HepG2 (cell line): ENCODE data around the gene APBA1. TPM values are rescaled to one million over a fixed set of nuclear protein-coding genes. Genes with fewer than 3 reads are reported as not detected.
A peak's percentile ranks its signal among the peaks of the same experiment; 100 is the strongest.

Source experiments
- ATAC-seq: fragments of 200-7000 bp; cut with Tn5 transposase; 3 replicates; pipeline ENCODE4 v1.9.1; 2020; ENCODE audit warnings: mild to moderate bottlenecking, moderate library complexity
- BruUV-seq: library from RNA; stranded (reverse); fragments of 400-500 nt; replicated peaks from 2 replicates; lab custom pipeline; 2021; lab: Mats Ljungman, UMichigan
- CTCF ChIA-PET: fragments of 300-600 bp; formaldehyde crosslinking; extraction: SDS; loops from one replicate; lab custom pipeline; 2021; ENCODE audit warnings: low total read pairs, inconsistent platforms, low intra/inter-chr PET ratio; lab: Yijun Ruan, JAX
- POLR2A ChIA-PET: fragments of 350-600 bp; sonication (Branson Sonifier 250); formaldehyde crosslinking; loops from one replicate; lab custom pipeline; 2020; ENCODE audit warnings: antibody characterized with exemption, inconsistent platforms; lab: Yijun Ruan, JAX
- DNase-seq: peaks from one replicate; pipeline ENCODE4 v3.0.0-alpha.2; 2015; ENCODE audit warnings: low spot score
- FAIRE-seq: peaks from 3 replicates; lab custom pipeline; 2011; peaks lifted over from hg19 to GRCh38; lab: Jason Lieb, UNC
- H2AFZ ChIP-seq: one replicate; pipeline ENCODE4 v1.6.1; 2011; ENCODE audit warnings: low read length, inconsistent platforms
- H3K27ac ChIP-seq: fragments of 300-600 bp; 3 replicates; pipeline ENCODE4 v1.8.0; 2011; ENCODE audit warnings: mixed run types, mild to moderate bottlenecking, mixed read lengths, low read length, inconsistent platforms; ENCODE audit not compliant: insufficient read depth; ENCODE audit errors: extremely low read length
- H3K27me3 ChIP-seq, 2 experiments: fragments of 200-600 bp in 1 of 2; 2 replicates in 1 of 2; 3 replicates in 1 of 2; pipeline versions ENCODE4 v1.6.0 to v1.8.0; 2011; ENCODE audit warnings: low read length in 2 of 2, mild to moderate bottlenecking in 2 of 2, moderate library complexity in 2 of 2, inconsistent platforms in 1 of 2; ENCODE audit not compliant: insufficient read depth in 2 of 2, control insufficient read depth in 1 of 2
- H3K36me3 ChIP-seq, 2 experiments: fragments of 200-600 bp in 1 of 2; replicated peaks in 1 of 2; 2 replicates in 1 of 2; 3 replicates in 1 of 2; pipeline versions ENCODE4 v1.5.1 to v1.8.0; 2011; ENCODE audit warnings: low read length in 2 of 2, inconsistent platforms in 1 of 2; ENCODE audit not compliant: insufficient read depth in 2 of 2, control insufficient read depth in 1 of 2
- H3K4me1 ChIP-seq: 2 replicates; pipeline ENCODE4 v1.5.1; 2012; ENCODE audit warnings: low read length, inconsistent platforms; ENCODE audit not compliant: insufficient read depth
- H3K4me2 ChIP-seq: 2 replicates; pipeline ENCODE4 v1.6.0; 2011; ENCODE audit warnings: low read depth, low read length, inconsistent platforms
- H3K4me3 ChIP-seq, 3 experiments: fragments of 200-600 bp in 1 of 3; sonication (generic), shearing (Covaris generic) in 1 of 3; replicated peaks in 1 of 3; 2 replicates each; pipeline ENCODE4 v1.5.1; 2011 to 2016; ENCODE audit warnings: low read length in 3 of 3, inconsistent platforms in 2 of 3, low read depth in 2 of 3, mild to moderate bottlenecking in 2 of 3, control low read depth in 1 of 3, mixed read lengths in 1 of 3; ENCODE audit not compliant: insufficient read depth in 1 of 3
- H3K79me2 ChIP-seq: one replicate; pipeline ENCODE4 v1.6.1; 2011; ENCODE audit warnings: low read length, inconsistent platforms; ENCODE audit not compliant: insufficient read depth
- H3K9ac ChIP-seq: 2 replicates; pipeline ENCODE4 v1.6.0; 2011; ENCODE audit warnings: mild to moderate bottlenecking, low read depth, low read length, inconsistent platforms; ENCODE audit not compliant: insufficient read depth
- H3K9me3 ChIP-seq: 2 replicates; pipeline ENCODE4 v1.5.1; 2012; ENCODE audit warnings: mild to moderate bottlenecking, low read length
- H4K20me1 ChIP-seq: 2 replicates; pipeline ENCODE4 v1.6.0; 2011; ENCODE audit warnings: inconsistent platforms, mild to moderate bottlenecking, low read length, moderate library complexity; ENCODE audit not compliant: insufficient read depth
- CREM ChIP-seq, 2 experiments: sonication (generic) in 1 of 2; formaldehyde crosslinking in 1 of 2; IDR thresholded peaks; 2 replicates each; pipeline versions ENCODE4 v1.4.0 to v1.6.1; 2016 to 2020; ENCODE audit warnings: antibody characterized with exemption in 1 of 2, mild to moderate bottlenecking in 1 of 2, missing genetic modification reagents in 1 of 2
- HHEX ChIP-seq: IDR thresholded peaks from 2 replicates; pipeline ENCODE4 v1.6.1; 2016; ENCODE audit warnings: control low read depth
- HOXA7 ChIP-seq: sonication (generic); formaldehyde crosslinking; IDR thresholded peaks from 2 replicates; pipeline ENCODE4 v1.8.1; 2022; ENCODE audit warnings: mild to moderate bottlenecking, missing genetic modification reagents, moderate library complexity
- MAFK ChIP-seq, 2 experiments: IDR thresholded peaks in 1 of 2; conservative IDR thresholded peaks in 1 of 2; 2 replicates each; pipeline ENCODE4 v1.6.1; 2011; ENCODE audit warnings: improper control_type of control experiment in 2 of 2, low read length in 2 of 2
- RFXAP ChIP-seq: sonication (generic); formaldehyde crosslinking; IDR thresholded peaks from 2 replicates; pipeline ENCODE4 v1.4.0; 2020; ENCODE audit warnings: missing genetic modification reagents, borderline replicate concordance
- ZBTB20 ChIP-seq: sonication (generic); formaldehyde crosslinking; IDR thresholded peaks from 2 replicates; pipeline ENCODE4 v1.8.1; 2023; ENCODE audit warnings: missing genetic modification reagents, low read depth, mild to moderate bottlenecking, borderline replicate concordance
- ZFP62 ChIP-seq: sonication (generic); formaldehyde crosslinking; IDR thresholded peaks from 2 replicates; pipeline ENCODE4 v1.4.0; 2020; ENCODE audit warnings: missing genetic modification reagents
- ZNF589 ChIP-seq: sonication (generic); formaldehyde crosslinking; conservative IDR thresholded peaks from 2 replicates; pipeline ENCODE4 v1.8.0; 2022; ENCODE audit warnings: mild to moderate bottlenecking, moderate library complexity, missing genetic modification reagents
- ZNF672 ChIP-seq: sonication (generic); formaldehyde crosslinking; IDR thresholded peaks from 2 replicates; pipeline ENCODE4 v1.8.1; 2022; ENCODE audit warnings: missing genetic modification reagents
- ZNF703 ChIP-seq: sonication (generic); formaldehyde crosslinking; IDR thresholded peaks from 2 replicates; pipeline ENCODE4 v1.5.1; 2020; ENCODE audit warnings: missing genetic modification reagents, mild to moderate bottlenecking, moderate library complexity, borderline replicate concordance
- ZNF782 ChIP-seq: sonication (generic); formaldehyde crosslinking; IDR thresholded peaks from 2 replicates; pipeline ENCODE4 v1.4.0; 2020; ENCODE audit warnings: missing genetic modification reagents, mild to moderate bottlenecking, borderline replicate concordance
- WGBS: methylation state at CpG from one replicate; pipeline ENCODE4 v1.1.6; 2017; ENCODE audit warnings: low lambda C conversion rate; 5-methylcytosine and 5-hydroxymethylcytosine counted together
- in situ Hi-C: cut with HindIII; loops from 2 replicates; pipeline ENCODE4 v1.10.0; 2017; ENCODE audit warnings: low pct_unique_long_range_greater_than_20kb; ENCODE audit not compliant: extremely low pct_ligation_motif_present
- intact Hi-C: fragments of 100-400 bp; cut with micrococcal nuclease; formaldehyde crosslinking; loops from one replicate; pipeline ENCODE4 v1.10.0; 2022; ENCODE audit not compliant: unreplicated experiment
- polyA plus RNA-seq, 8 experiments: library from polyadenylated mRNA; depleted of rRNA in 3 of 8; stranded (reverse) in 7 of 8; unstranded in 1 of 8; fragments of >200 nt; fragmentation: Illumina TruSeq in 4 of 8; extraction: Trizol in 4 of 8; gene quantifications; 2 replicates each; pipeline versions ENCODE4 v1.2.1 to v1.2.3, GENCODE V29; 2011 to 2016; ENCODE audit warnings: low read depth in 4 of 8, missing spikeins in 1 of 8, mixed read lengths in 1 of 8; ENCODE audit not compliant: insufficient read depth in 1 of 8
- total RNA-seq, 5 experiments: library from RNA; depleted of rRNA; stranded (reverse); fragments of >200 nt; fragmentation: Illumina TruSeq; extraction: Trizol; gene quantifications; 2 replicates each; pipeline ENCODE4 v1.2.3, GENCODE V29; 2016; ENCODE audit warnings: low read depth in 1 of 5
- TF ChIP-seq, protein P1 (sequence below): sonication (generic); formaldehyde crosslinking; IDR thresholded peaks from 2 replicates; pipeline ENCODE4 v1.4.0; 2020; ENCODE audit warnings: missing genetic modification reagents, borderline replicate concordance
- TF ChIP-seq, protein P2 (sequence below): sonication (generic); formaldehyde crosslinking; IDR thresholded peaks from 2 replicates; pipeline ENCODE4 v1.4.0; 2020; ENCODE audit warnings: mild to moderate bottlenecking, missing genetic modification reagents

Gene APBA1
- total and polyA plus RNA-seq, 2 of the 13 experiments (the other 11 are each of a cell fraction or from before 2014, with no cell fraction given) = 0.15 TPM; not detected in 1

DNA sequence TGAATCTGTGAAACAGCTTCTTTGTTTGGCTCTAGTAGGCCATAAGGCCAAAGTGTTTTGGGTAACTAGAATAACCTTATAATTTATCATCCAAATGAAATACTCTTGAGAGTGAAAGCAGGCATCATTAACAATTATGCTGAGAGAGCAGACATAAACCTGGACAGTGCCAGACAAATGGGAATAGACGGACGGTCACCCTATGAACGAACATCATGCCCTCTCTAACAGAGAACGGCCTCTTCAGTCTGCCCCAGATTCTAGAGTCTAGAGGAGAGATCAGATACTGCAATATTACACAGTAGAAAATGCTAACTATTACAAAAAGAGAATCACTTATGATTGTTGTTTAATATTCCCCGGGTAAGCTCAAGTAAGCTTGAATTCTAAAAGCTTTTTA lies 68.5 kb downstream of the APBA1 start:
- CTCF ChIA-PET = no interaction called here
- Histone ChIP-seq H3K36me3 (no peaks in the 10 kb centered on the region), H3K4me3 (no peak overlapping the region), H3K79me2 (no peaks in the 10 kb centered on the region), H3K9ac (no peak overlapping the region), H4K20me1 (no peaks in the 10 kb centered on the region), H3K27ac (no peak overlapping the region), H3K27me3 (no peaks in the 10 kb centered on the region; a peak in 1 of 5 replicates), H3K9me3 (no peaks in the 10 kb centered on the region), H3K4me1 (no peaks in the 10 kb centered on the region), H2AFZ (no peak overlapping the region), H3K4me2 (no peak overlapping the region)
- no peak for FAIRE-seq
- ATAC-seq = no peak
- POLR2A ChIA-PET = no interaction called here
- in situ Hi-C loops (no loop called here), intact Hi-C loops (no loop called here)
- WGBS = 6% methylated on average over 5 of the region's 5 CpGs
- BruUV-seq = no TSS peak
- 0 out of 4 replicates have a peak, but pooled peaks of 1 of the 2 experiments have one; percentile 1 for TF ChIP-seq MAFK (conservative IDR thresholded peaks at IDR 0.05 in 1 of 2, IDR thresholded peaks at IDR 0.05 in 1 of 2; ENCODE audit: low read length in 2 of 2)
- TF ChIP-seq ZBTB20 (CRISPR knock-in tag) = no peak
- TF ChIP-seq, all 625 proteins: peak for 1
- DNase-seq = no peak

DNA sequence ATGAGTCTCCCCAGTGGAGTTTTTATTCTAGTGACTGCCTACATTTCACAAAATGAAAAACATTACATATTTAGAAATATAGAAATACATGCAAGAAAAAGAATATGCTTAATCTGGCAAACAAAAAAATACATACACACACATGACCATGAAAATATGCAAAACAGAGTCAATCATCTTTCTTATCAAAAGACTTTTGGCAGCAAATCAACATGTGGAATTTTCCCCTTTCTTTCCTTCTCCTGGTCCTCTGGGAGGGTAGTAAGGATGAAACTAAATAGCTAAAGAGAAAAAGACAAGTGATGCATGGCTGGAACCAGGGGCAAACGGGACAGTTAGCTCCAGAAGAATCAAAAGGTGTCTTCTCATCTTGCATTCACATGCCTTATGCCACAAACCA lies 69.4 kb downstream of the APBA1 start:
- 6% methylated on average over 1 of the region's 1 CpG for WGBS
- ChIA-PET POLR2A (no interaction called here), CTCF (no interaction called here)
- H3K4me2 ChIP-seq = no peak overlapping the region
- DNase-seq (no peak), ATAC-seq (no peak), FAIRE-seq (no peak)
- H3K27me3 ChIP-seq = no peaks in the 10 kb centered on the region; a peak in 1 of 5 replicates
- in situ Hi-C loops = no loop called here
- H3K4me1 ChIP-seq = no peaks in the 10 kb centered on the region
- H3K4me3 ChIP-seq = no peak overlapping the region
- no peaks in the 10 kb centered on the region for H3K9me3 ChIP-seq
- no peak overlapping the region for H3K9ac ChIP-seq
- H3K27ac ChIP-seq = no peak overlapping the region
- no peaks in the 10 kb centered on the region for H3K79me2 ChIP-seq
- BruUV-seq = no TSS peak
- no peaks in the 10 kb centered on the region for H4K20me1 ChIP-seq
- no peak overlapping the region for H2AFZ ChIP-seq
- no peaks in the 10 kb centered on the region for H3K36me3 ChIP-seq
- intact Hi-C loops = no loop called here
- TF ChIP-seq HOXA7 = no peak
- TF ChIP-seq ZNF589 (CRISPR knock-in tag) = no peak
- TF ChIP-seq ZFP62 (CRISPR knock-in tag) = no peak
- TF ChIP-seq HHEX (CRISPR knock-in tag) = no peak
- TF ChIP-seq RFXAP (CRISPR knock-in tag) = no peak
- TF ChIP-seq ZNF782 = no peak
- TF ChIP-seq, protein P1, sequence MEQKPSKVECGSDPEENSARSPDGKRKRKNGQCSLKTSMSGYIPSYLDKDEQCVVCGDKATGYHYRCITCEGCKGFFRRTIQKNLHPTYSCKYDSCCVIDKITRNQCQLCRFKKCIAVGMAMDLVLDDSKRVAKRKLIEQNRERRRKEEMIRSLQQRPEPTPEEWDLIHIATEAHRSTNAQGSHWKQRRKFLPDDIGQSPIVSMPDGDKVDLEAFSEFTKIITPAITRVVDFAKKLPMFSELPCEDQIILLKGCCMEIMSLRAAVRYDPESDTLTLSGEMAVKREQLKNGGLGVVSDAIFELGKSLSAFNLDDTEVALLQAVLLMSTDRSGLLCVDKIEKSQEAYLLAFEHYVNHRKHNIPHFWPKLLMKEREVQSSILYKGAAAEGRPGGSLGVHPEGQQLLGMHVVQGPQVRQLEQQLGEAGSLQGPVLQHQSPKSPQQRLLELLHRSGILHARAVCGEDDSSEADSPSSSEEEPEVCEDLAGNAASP = no peak
- TF ChIP-seq CREM (IDR thresholded peaks at IDR 0.05) = no peak
- TF ChIP-seq CREM (CRISPR knock-in tag; IDR thresholded peaks at IDR 0.05) = no peak
- no peak for TF ChIP-seq ZNF672 (CRISPR knock-in tag)
- TF ChIP-seq, protein P2, sequence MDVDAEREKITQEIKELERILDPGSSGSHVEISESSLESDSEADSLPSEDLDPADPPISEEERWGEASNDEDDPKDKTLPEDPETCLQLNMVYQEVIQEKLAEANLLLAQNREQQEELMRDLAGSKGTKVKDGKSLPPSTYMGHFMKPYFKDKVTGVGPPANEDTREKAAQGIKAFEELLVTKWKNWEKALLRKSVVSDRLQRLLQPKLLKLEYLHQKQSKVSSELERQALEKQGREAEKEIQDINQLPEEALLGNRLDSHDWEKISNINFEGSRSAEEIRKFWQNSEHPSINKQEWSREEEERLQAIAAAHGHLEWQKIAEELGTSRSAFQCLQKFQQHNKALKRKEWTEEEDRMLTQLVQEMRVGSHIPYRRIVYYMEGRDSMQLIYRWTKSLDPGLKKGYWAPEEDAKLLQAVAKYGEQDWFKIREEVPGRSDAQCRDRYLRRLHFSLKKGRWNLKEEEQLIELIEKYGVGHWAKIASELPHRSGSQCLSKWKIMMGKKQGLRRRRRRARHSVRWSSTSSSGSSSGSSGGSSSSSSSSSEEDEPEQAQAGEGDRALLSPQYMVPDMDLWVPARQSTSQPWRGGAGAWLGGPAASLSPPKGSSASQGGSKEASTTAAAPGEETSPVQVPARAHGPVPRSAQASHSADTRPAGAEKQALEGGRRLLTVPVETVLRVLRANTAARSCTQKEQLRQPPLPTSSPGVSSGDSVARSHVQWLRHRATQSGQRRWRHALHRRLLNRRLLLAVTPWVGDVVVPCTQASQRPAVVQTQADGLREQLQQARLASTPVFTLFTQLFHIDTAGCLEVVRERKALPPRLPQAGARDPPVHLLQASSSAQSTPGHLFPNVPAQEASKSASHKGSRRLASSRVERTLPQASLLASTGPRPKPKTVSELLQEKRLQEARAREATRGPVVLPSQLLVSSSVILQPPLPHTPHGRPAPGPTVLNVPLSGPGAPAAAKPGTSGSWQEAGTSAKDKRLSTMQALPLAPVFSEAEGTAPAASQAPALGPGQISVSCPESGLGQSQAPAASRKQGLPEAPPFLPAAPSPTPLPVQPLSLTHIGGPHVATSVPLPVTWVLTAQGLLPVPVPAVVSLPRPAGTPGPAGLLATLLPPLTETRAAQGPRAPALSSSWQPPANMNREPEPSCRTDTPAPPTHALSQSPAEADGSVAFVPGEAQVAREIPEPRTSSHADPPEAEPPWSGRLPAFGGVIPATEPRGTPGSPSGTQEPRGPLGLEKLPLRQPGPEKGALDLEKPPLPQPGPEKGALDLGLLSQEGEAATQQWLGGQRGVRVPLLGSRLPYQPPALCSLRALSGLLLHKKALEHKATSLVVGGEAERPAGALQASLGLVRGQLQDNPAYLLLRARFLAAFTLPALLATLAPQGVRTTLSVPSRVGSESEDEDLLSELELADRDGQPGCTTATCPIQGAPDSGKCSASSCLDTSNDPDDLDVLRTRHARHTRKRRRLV (CRISPR knock-in tag) = no peak
- no peak for TF ChIP-seq ZNF703 (CRISPR knock-in tag)
